NCI-H1092 treated with DMSO at 0.1 percent for 48 hours (cell line): ENCODE results near the gene PANK4.

ENCODE experiments used
- DNase-seq: peaks from one replicate; lab custom pipeline; 2025; lab: John Stamatoyannopoulos, UW

Gene PANK4

DNA sequence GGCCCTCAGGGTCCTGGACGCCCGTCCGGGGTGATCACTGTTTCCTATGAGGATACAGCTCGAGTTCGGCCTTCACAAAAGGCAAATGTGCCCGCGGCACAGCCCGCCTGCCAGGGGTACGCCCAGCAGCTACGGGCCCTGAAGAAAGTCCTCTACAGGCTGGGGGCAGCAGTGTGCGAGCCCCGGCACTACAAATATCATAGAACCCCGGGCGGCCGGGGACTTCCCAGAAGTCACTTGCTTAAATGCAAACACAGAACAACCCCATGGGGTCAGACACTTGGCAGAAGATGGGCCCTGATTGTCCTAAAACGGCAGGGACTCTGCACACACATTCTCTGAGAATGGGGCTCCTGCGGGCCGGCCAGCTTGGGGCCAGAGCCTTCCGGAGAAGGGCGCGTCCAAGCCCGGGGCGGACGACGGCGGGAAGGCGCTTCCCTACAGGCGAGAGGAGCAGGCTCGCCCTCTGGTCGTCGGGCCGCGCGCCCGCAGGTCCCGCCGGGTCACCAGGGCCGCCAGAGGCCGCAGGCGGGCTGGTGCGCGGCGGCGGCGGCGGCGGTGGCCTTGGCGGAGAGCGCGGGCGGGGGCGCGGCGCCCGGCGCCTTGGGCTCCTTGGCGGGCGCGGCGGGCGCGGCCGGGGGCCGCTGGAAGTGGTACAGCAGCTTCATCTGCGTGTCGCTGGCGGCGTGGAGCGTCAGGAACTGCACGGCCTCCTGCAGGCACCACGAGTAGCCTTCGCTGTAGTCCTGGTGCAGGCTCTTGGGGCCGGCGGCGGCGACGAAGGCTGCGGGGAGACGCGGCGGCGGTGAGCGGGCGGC lies 2.8 kb upstream of the PANK4 start:
- no peak for DNase-seq

DNA sequence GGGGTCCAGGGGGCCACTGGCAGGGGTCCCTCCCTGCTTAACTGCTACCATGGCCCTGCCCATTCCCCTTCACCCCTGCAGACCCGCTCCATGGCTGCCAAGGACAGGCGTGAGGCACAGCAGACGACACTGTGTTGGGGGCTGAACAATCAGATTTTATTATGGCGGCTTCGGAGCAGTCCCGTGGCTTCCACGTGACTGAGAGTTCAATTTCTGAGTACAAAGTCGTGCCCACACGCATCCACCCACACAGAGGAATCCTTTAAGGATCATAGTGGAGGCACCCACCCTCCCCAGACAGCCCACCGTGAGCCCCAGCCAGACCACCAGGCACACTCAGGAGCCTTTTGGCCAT lies 2.2 kb upstream of the PANK4 start:
- no peak for DNase-seq

GRCh38 chr1:2528016-2528415 lies 1.6 kb upstream of the PANK4 start:
- no peak for DNase-seq

DNA sequence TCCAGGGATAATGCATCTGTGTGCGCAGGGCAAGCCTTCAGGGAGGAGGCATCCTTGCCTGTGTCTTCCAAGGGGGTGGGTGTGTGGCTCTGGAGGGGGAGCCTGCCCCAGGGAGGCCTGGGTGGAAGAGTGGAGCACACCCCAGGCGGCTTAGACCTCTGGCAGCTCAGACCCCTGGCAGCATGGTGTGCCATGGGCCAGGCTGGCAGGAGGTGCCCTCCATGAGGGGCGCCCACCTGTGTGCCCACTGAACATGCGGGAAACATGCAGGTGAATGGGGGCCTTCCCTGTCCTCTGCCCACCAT lies 1.1 kb upstream of the PANK4 start:
- no peak for DNase-seq

DNA sequence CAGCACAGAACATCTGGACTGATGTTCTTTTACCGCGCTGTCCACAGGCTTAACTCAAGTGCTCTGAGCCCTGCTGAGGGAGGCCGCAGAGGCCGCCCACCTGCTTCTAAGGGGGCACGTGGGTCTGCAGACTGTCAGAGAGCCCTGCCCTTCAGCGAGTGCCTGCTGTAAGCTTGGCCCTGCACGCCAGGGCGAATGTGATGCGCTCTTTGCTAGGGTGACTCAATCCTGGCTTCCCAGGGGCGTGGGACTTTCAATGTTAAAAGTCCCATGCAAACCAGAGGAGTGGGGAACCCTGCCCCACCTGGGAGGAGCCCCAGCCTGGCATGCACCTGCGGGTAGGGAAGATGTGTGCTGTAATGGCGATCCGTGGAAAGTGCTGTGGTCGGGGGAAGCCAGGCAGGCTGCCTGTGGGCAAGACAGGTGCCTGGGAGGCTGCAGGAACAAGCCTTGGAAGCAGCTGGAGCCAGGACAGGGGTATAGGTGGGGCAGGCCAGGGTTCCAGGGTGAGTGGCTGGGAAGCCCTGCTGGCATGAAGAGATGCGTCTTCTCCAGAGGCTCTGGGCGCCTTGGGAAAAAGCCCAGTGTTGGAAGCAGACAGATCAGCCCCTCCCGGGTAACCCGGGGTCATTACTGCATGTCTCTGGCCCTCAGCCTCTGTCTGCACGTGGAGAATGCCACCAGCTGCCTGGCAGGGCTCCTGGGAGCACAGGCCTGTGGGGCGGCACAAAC lies 594 bp upstream of the PANK4 start:
- peak; percentile 17 for DNase-seq

DNA sequence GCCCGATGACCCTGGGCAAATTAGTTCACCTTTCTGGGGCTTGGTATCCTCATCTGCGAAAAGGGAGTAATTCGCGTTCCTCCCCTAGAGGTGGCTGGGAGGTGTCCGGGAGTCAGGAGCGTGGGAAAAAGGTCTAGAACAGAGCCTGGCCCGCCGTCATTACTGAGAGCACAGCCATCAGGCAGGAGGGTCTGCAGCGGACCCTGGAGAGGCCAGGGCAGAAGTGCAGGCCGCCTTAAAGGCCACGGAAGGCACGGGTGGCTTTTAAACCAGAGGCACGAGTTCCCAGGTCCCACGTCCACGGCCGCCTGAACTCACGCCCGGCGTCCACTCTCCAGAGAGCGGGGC lies 850 bp downstream of the PANK4 start:
- DNase-seq: no peak

- no peak for DNase-seq
Measured at GRCh38 chr1:2523891-2524609, 2.3 kb downstream of the PANK4 start.

GRCh38 chr1:2523191-2523890 lies 3.1 kb downstream of the PANK4 start:
- no peak for DNase-seq

GRCh38 chr1:2522230-2522629 lies 4.2 kb downstream of the PANK4 start:
- DNase-seq: no peak

DNA sequence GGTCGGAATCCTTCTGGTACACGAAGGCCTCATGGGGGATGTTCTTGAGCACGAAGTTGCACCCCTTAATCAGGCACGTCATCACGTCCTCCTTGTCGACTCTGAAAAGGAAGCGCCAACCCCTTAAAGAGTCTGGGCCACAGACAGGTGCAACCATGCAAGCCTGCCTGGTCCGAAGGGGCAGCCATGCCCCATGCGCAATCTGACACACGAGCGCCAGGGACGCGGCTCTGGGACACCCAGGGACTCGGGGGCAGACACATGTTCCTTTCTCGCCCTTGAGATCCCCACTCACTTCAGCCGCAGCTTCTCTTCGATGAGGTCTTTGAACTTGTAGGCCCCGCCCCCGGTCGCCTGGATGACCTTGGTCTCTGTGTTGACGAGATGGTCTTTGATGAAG lies 5.6 kb downstream of the PANK4 start:
- no peak for DNase-seq

GRCh38 chr1:2520206-2520605 lies 6.2 kb downstream of the PANK4 start:
- no peak for DNase-seq

DNA sequence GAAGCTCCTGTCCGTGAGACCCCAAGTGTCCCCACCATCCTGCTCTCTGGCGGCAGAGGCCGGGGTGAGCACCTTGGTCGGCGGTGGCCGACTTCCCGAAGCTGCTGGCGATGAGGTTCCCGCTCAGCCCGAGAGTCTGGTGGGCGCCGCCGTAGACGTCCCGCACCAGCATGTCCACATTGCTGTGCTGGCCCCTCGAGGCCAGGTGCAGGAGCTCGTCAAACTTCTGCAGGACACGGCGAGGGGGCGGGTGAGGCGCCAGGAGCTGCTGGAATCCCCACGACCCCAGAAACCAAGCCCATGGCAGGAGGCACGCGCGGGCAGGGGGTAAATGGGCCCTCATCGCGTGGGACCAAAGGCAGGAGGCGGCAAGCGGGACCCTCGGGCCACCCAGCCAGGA lies 6.7 kb downstream of the PANK4 start:
- DNase-seq: no peak

DNA sequence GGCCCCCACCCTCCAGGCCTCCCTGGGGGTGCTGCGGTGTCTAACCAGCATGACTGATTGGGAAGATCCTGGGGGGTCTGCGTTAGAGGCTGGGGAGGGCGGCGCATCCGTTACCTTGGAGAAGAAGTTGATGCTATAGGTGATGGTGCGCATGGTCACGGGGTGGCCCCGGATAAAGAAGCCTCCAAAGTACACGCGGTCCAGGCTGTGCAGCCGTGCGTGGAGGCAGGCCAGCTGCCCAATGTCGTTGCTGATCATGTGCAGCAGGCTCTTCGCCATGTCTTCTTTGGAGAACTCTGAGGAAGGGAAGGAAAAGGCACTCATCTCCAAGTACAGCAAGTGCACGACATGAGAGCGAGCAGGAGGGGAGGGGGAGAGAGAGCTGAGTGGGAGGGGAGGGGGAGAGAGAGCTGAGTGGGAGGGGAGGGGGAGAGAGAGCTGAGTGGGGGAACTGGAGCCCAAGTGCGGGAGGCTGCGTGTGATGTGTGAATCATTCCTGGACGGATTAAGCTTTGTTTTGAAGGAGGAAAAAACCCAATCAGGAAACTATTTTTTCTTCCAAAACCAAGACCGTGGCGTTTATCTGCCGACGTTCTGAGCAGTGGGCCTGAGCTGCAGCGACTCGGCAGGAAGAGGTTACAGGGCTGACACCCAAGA lies 7.2 kb downstream of the PANK4 start:
- DNase-seq: no peak

DNA sequence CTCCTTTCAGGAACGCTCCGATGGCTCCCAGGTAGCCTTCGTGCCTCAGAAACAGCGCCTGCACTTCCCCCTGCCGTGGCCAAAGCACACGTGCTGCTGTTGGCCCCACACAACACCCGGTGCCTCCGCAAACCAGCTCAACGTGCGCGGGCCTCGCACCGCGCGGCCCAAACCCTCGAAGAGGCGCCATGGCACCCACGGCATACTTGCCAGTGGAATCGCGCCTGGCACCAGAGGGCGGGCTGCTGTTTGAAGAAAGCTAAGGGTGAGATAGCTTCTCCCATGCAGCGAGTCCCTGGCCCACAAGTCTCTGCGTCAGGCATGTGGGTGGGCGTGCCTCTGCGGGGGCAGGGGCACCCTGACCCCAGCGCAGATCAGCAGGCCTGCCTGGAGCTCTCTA lies 7.9 kb downstream of the PANK4 start:
- DNase-seq: no peak

GRCh38 chr1:2517966-2518365 lies 8.4 kb downstream of the PANK4 start:
- DNase-seq: no peak

DNA sequence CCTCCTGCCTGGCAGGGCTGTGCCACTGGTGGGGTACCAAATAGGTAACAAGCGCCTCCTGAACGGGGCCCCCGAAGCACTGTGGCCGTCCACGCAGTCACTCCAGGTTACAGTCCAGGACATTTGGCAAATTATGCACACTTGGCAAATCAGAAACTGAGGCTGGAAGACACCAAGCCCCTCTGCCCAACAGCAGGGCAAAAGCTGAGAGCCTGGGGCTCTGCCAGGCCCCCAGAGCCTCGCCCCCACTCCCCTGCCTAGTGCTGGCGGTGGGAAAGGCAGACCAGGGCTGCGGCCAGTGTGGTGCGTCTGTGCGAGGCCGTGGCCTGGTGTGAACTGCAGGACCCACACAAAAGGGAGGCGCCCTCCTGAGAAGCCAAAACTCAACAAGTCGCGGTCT lies 9.4 kb downstream of the PANK4 start:
- no peak for DNase-seq

DNA sequence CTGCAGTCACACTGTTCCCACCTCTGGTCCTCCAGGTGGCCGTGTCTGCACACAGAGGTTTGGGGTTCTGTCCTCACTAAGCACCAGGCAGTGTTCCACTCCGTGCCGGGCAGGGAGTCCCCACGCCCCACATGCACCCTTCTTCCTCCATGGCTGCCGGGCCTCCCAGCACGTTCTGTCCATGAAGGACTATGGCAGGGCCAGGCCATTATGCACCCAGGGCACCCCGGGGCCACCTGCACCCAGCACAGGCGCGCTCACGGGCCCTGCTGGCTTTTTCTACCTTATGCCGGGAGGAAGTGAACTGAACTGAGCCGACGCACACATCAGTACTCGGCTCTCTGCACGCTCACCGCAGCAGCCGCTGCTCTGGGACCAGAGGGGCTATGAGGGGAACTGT lies 10.3 kb downstream of the PANK4 start:
- no peak for DNase-seq

GRCh38 chr1:2515763-2516080 lies 10.7 kb downstream of the PANK4 start:
- no peak for DNase-seq

DNA sequence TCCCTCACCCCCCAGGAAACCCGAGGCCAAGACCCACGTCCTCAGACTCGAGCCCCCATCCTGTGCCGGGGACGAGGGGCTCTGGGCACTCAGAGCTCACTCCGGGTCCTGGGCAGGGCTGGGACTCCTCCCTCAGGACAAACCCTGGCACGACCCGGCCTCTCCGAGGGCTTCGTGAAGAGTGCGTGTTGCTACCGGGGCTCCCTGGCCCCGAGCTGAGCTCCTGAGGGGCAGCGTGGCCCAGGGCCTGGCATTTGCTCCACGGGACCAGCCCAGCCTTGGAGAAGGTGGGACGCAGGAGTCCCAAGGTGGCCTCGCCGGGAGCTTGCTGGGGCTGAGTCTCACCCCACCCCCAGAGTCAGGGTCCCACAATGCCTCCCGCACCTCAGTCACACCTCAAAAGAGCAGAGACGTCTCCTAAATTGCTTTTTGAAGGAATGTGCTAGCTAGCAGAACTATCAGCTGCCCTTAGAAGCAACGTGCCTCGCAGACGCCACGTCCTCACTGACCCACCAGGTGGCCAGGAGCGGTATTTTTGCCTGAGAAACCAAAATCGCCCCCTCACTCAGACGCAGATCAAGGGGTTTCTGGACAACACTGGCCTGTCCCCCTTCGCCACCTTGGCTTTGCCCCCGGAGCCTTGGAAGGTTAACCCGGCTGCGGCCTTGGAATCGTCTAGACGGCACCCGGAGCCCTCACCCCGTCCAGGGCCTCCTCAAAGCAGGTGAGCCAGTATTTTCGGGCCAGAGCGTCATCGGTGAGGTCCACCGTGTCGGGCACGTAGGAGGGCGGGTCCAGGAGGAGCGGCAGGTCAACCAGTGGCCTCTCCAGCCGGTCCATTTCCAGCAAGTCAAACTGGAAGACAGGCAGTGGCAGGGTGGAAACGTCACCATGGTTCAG lies 11.3 kb downstream of the PANK4 start:
- DNase-seq: no peak

DNA sequence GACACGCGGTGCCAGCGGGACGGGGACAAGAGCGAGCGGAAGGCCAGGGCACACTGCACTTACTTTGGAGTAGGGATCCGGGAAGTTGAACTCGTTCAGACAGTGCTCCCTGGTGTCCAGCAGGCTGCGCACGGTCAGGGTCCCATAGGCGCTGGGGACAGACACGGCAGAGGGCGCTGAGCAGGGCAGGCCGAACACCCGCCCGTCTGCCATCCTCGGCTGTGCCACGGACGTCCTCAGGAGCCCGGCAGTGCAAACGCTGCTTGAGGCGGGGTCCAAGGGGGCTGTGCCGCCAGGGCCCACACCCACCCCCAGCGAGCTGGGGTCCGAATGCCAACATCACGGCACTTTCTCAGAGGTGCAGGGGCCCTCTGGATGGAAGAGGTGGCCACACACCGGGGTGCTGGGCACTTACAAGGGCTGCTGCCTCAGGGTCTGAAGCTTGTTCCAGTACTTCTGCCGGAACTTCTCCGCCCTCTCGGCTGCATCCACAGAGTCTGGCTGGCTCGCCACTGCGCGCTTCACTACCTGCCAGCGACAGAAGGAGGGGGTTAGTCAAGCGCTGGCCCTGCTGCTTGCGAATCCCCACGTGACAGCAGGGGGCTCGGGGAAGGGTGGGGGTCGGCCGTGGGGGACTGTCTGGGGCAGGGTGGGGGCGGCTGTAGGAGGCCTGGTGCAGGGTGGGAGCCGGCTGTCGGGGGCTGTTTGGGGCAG lies 12.3 kb downstream of the PANK4 start:
- no peak for DNase-seq
